IPS DF 4.7 (cell line): ENCODE results near the gene SHC4.
A peak's percentile ranks its signal among the peaks of the same experiment; 100 is the strongest.
"Not testable (repeated sequence)": the region's sequence is repeated elsewhere in the genome, so short reads cannot be mapped to it uniquely, and the experiment has no call there.

Source experiments
- DNase-seq: peaks from one replicate; pipeline ENCODE4 v3.0.0-alpha.2; 2013; ENCODE audit warnings: low spot score; ENCODE audit errors: extremely low read depth

Gene SHC4

DNA sequence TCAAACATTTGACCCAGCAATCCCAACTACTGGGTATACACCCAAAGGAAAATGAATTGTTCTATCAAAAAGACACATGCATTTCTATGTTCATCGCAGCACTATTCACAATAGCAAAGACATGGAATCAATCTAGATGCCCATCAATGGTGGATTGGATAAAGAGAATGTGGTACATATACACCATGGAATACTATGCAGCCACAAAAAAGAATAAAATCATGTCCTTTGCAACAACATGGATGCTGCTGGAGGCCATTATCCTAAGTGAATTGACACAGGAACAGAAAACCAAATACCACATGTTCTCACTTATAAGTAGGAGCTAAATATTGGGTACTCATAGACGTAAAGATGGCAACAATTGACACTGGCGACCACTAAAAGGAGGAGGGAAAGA lies 109.3 kb downstream of the SHC4 start:
- not testable (repeated sequence) for DNase-seq

DNA sequence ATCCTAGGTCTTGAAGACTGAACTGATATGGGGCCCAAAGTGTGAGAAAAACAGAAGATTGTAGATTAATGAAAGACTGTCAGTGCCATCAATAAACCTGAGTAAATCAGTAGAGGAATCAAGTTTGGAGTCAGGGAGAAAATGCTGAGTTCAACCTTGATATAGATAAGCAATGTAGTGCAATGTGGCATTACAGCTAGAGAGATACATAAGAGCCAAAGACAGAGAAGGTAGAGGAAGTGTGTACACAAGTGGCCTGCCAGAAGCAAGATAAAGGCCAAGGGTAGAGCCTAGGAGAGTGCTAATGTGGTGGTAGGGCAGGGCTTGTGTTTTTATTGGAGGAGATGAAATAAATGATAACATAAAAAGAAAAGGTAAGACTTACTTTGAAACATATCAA lies 111.8 kb downstream of the SHC4 start:
- no peak for DNase-seq

DNA sequence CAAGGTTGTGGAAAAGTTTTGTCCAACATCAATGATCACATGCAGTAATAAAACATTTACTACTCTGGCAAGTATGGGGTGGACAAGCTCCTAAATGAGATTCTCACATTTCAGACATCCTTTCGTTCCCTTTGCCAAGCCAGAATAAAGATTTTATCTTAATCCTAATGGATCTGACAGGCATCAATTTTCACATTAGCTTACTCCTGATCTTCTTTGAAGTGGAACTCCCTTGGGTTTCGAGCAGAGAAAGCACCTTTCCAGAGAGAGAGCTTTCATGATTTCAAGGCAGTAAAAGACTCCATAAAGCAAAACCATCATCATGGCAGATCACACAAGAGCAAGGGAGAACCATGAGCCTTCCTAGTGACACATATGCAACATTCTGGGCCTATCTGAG lies 113.1 kb downstream of the SHC4 start:
- no peak for DNase-seq

DNA sequence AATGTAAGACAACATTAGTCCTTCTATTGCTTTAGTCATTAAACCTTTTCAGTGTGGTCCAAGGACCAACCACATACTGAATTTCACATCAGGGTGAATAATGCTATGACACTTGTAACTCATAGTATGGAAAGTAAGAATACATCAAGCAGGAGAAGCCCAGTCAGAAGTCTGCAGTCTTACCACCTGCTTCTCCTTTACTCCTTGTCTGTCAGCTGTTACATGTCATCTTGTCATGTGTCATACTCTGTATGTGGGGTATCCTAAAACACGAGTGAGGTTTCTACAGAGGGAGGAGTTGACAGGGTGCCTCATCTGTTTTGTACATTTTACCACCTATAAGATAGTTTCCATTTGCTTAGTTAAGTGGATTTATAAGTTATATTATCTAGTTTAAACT lies 118.6 kb downstream of the SHC4 start:
- DNase-seq, result no peak

DNA sequence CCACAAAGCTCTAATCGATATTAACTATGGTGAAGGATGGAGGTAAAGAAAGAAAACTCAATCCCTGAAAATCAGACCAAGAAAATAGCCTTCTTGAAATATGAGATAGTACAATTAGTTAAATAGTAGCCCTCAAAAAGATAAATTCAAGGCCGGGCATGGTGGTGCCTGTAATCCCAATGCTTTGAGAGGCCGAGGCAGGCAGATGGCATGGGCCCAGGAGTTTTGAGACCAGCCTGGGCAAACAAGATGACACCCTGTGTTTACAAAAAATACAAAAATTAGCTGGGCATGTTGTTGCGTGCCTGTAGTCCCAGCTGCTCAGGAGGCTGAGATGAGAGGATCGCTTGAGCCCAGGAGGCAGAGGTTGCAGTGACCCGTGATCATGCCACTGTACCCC lies 121.2 kb downstream of the SHC4 start:
- DNase-seq, result no peak

DNA sequence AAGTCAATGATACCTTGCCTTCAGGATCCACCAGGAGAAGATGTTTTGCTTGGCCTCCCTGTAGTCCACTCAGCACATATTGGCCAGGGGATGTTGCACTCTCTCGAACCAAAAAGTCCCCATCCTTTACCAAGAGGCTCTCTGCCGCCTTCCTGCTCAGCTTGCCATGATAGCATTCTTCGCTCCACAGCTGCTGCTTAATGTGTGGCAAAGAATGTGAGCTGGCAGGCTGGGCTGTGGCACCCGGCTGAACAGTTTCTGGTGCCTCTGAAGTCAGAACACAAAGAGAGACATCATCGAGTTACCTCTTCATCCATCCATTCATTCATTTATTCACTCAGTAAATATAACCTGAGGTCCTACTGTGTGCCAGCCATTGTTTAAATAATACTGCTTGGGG lies 129.0 kb downstream of the SHC4 start:
- no peak for DNase-seq

DNA sequence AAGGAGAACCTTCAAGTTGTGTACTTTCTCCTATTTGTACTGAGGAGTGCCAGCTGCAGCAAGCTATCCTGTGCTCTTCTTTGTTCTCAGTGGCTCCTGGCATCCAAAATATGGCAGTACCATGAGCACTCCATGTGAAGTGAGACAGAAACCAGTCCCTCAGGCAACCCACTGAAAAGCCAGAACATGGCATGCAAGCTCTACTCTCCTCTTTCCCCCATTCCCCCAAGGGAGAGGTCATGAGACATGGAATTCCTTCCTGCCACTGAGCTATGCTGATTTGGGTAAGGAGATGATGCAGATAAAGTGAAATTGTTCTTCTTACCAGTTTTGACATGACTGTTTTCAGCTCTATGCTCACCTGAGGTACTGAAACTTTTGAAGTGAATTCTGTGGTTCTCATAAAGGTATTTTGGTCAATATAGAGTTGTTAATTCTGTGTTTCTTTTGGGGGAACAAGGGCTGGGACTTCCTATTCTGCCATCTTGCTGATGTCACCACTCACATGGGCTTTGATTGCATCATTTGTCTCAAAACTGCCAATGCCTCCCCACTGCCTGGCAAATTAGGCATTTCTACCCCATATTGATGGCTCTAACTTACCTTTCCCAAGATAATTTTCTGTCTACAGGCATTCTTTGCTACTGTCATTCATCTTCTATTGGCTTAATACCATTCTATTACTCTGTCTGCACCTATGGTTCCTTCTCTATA lies 130.0 kb downstream of the SHC4 start:
- DNase-seq, result no peak

DNA sequence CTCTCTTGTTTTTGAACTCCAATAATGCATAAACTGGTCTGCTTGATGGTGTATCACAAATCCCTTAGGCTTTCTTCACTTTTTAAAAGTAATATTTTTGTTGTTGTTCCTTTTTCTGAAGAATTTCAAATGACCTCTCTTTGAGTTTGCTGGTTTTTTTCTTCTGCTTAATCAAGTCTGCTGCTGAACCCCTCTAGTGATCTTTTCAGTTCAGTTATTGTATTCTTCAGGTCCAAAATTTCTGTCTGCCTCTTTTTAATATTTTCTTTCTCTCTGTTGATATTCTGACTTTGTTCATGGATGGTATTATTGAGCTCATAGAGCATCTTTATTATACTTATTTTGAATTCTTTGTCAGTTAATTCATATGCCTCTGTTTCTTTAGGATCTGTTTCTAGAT lies 131.1 kb downstream of the SHC4 start:
- DNase-seq, result no peak

DNA sequence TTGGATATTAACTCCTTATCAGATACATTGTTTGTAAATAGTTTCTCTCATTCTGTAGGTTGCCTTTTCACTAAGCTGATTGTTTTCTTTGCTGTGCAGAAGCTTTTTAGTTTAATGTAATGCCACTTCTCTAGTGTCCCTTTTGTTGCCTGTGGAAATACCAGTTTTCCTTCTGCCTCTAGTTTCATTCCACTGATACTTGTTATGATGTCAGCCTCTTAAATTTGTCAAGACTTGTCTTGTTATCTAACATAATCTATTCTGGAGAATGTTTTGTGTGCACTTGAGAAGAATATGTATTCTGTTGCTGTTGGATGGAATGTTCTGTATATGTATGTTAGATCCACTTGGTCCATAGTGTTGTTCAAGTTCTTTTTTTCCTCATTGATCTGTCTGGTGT lies 134.8 kb downstream of the SHC4 start:
- DNase-seq, result no peak

DNA sequence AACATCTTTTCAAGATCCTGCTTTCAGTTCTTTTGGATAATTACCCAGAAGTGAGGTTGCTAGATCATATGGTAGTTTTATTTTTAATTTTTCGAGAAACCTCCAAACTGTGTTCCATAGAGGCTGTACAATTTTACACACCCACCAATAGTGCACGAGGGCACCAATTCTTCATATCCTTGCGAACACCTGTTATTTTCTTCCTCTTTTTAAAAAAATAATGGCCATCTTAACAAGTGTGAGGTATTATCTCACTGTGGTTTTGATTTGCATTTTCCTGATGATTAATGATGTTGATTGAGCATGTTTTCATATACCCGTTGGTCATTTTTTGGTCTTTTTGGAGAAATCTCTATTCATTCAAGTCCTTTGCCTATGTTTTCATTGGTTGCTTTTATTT lies 135.2 kb downstream of the SHC4 start:
- DNase-seq, result no peak

DNA sequence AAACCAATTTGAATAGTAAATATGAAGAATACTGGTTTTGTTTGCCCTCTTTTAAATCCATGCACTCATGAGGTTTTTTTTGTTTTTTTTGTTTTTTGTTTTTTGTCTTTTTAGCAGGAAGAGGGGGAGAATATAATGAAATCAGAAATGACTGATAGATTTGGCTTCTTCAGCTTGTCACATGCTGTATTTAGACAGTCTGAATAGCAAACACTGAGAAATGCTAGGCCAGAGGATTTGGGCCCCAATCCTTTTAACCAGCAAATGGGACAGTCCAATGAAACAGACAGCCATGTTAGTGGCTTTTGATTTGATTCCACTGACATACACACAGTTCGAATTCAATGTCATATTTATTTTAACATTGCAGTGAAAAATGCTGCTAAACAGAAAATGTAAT lies 138.6 kb downstream of the SHC4 start:
- no peak for DNase-seq

DNA sequence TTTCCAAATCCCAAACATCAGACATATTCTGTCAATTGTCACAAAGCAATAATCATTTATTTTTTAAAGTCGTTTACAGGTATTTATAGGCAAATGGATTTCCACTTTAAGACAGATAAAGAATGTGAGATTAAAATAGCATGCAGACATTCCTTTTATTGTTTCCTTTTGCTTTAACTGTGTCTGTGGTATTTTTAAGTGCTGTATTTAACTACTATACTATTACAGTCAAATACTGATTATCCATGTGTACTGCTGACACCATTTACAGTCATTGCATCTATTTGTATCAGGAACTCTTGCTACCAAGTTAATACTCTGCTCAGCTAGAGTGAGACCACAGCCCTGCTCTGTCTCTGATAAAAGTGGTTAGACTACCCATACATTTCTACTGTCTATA lies 140.0 kb downstream of the SHC4 start:
- DNase-seq, result no peak

DNA sequence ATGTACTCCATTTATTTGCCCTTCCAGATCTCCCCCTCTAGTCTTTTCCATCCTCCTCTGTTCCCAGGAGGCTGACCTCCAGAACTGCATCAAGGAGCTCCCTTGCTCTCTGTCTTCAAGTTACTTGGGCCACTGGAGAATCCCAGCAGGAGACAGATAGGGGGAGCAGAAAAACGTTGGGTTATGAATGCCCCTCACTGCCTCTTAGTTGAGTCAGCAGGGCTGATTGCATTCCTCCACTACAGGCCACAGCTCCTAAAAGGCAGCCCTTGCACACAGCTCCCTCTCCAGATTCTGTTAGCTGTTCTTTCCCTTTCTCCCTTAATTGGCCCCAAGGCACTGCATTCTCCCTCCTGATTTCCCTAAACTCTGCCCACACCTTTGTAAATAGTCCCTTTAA lies 140.5 kb downstream of the SHC4 start:
- no peak for DNase-seq

DNA sequence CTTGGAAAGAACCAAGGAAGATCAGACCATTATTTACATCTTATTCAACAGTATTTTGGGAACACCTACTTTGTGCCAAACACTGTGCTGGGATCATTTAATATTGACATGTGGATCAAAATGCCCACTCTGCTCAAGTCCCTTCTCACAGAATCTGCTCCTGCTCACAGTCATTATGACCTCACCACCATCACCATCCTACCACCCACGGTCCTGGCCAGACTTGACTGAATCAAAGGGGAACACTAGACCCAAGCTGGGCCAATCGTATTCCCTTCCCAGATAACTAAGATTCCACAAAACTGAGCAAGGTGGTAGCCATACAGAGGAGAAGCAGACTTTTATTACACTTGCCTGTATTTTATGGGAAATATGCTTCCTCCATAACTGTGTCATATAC lies 149.4 kb downstream of the SHC4 start:
- no peak for DNase-seq

DNA sequence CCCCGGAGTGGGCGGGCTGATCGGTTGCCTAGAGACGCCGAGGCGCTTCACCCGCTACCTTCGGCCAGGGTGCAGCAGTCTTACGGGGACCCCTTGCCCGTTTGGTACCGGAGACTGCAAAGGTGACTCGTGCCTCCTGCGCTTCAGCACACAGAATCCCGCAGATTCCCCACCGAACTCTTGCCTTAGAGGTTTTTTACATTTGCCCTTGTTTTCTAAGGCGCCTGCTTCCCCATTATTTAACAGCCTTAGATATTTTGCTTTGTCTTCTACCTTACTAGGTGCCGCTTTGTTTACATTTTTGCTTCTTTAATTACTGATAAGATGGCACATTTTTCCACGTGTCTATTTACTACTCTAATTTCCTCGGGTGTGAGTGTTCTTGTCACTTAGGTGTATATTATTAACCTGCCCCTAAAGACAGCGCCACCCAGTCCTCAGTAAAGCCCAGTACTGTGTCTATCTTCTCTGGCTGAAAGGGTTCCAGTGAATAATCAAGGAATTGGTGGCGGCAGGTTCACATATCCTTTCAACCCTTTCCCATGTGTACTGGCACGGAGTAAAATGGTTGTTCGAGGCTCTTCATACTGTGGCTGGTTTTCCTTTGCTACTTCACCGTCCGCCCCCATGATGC lies 152.3 kb downstream of the SHC4 start:
- no peak for DNase-seq

DNA sequence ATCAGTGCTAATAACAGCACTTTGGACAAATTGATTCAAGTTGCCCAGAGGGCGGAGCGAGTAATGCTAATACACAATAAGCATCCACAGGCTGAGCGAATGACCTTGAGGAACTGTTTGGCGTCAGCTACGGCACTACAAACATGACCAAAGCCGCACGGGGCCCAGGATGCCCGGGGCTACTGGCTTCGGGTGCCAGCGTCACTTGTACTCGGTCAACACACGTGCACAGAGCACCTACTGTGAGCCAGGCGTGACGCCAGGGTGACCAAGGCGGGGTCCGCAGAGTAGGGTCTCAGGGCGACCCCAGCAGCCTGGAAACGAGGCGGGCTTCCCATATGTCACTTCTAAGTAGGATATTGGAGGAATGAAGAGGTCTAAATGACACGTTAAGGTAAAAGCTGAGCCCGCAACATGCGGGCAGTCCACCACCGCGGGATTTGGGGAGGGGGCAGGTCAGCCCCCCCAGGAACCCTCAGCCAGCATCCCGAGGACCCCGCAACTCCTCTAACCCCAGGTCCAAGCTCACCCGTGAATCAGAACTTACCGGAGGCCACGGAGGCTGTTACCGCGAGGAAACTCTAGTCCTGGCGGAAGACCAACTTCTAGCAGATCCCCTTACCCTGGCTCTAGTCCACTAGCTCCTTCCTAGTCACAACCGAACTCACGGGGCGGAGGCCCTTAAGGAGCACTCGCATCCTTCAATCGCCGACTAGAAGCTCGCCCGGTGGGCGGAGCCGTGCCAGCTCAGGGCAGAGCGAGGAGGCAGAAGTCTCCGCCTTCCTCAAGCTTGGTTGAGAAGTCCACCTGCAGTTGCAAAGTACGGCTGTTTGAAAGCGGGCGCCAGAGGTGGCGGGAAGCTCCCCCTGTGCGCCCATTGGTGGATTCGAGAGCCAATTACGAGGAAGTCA lies 153.1 kb downstream of the SHC4 start, which contains the start of gene CEP152:
CEP152 (minus strand) TSS at position 656 of the 911 bp plus-strand sequence. CDS start 5,420 bp downstream, outside the sequence.
- peak; percentile 99 for DNase-seq

DNA sequence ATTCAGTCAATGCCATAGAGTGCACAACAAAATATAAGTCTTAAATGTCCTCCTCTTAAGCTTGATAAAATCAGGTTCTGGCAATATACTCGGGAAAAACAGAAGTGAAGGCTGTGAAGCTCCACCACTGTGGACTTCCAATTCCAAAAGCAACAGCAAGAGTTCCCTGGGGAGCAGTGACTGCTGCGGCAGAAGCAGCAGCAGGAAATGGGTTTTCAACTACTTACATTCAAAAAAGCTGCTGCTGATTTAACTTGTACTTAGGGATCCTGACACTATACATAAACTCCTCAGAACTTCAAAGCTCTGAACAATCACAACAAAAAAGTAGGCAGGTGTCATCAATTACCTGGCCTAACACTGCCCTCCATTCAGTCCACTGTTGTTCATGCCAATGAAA lies 157.6 kb downstream of the SHC4 start:
- DNase-seq, result no peak

DNA sequence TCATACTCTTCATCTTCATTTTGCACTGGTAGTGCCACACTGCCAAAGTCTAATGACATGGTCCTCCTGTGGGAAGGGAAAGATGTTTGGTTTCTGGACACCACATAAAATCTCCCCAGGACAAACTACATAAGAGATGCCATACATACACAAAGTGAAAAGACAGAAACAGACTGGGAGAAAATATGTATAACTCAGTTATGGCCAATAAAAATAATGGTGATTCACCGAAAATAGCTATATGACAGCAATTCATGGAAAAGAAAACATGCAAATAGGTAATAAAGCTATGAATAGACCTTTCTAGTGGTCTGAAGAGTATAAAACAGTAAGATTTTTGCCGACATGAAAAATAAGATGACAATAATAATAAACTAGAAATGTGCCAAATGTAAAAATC lies 158.1 kb downstream of the SHC4 start:
- DNase-seq, result no peak

DNA sequence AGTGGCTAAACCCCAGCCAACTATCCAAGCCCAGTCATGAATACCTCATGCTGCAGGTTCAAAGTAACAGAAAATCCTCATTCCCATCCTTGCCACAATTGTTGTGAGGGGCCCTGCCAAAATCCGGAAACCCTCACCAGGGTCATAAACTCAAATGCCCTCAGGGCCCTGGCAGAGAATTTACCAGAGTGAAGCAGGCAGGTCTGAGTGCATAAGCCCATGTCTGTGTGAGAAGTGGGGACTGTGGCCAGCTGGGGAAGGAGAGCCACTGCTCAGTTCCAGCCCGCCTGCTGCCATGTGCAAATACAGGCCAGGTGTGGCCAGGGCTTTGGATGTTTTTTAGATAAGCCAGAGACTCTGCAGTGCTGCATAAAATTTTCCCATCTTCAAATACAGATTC lies 159.8 kb downstream of the SHC4 start:
- no peak for DNase-seq

DNA sequence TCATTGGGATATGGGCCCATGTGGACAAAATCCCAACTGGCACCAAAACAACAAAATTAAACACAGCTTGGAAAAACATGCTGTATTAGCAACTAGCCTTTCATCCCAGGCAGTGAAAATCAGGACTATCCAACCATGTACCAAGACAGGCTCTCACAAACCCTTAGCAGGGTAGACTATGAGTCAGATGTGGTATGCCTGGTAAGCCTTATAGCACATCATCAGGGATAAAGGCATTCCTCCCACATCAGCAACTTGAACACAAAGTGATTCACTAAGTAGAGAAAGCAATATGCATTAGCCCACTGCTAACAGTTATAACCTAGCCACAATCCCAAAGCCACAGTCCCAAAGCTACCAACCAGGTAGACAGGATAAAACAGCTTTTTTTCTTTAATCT lies 160.9 kb downstream of the SHC4 start:
- DNase-seq, result no peak

DNA sequence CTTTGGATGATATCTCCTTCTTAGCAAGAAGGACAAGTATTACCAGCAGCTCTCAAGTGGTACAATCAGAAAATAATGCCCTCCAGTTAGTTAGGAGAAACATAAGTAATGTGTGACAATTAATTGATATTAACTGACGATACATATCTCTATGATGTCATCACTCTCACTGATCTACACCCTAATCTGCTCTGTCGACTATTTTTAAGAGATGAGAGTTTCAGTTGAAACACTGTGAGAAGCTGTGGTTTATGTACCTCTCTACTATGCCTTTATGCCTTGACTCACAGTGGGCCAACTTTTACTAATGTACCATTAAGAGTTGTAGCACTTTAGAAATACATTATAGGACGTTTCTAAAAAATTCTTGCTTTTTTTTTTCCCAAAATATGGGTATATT lies 161.5 kb downstream of the SHC4 start:
- DNase-seq, result no peak

DNA sequence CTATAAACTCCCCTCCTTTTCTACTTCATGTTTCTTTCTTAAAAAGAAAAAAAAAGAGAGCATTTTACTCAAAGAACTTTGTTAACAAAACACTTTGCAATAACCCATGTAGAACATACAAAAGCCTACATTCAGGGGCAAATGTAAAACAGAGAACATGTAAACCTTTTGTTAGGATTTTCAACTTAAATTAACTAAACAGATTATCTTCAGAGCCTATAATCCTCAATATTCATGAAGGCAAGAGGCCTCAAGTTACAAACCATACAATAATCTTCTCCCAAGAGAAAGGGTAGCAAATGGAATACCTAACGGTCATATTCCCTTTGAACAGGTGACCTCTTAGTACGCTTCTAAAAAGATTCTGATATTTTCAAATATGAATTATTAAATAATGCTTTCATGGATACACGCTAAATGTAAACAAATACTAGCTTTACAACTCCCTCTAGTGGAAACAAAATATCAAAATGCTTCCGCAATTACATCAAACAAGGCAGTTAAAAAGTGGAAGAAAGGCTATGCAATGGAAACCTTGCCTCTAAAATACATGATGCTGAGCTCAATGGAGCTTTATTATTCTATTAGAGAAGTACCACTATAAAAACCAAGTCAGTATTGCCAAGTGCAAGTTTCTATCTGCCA lies 162.8 kb downstream of the SHC4 start:
- no peak for DNase-seq
